Hepatocyte (in vitro differentiated cells): ENCODE results near the gene RRM1.

Experiments
- EZH2 ChIP-seq: fragments of 200-600 bp; sonication (generic); IDR thresholded peaks from 2 replicates; pipeline ENCODE4 v1.6.1; 2016; ENCODE audit warnings: antibody characterized with exemption, mild to moderate bottlenecking, borderline replicate concordance
- EZH2phosphoT487 ChIP-seq: fragments of 200-600 bp; sonication (generic); IDR thresholded peaks from one replicate; pipeline ENCODE4 v1.6.1; 2018; ENCODE audit warnings: antibody characterized with exemption, mild to moderate bottlenecking, low read depth, moderate library complexity; ENCODE audit not compliant: unreplicated experiment, severe bottlenecking
- TF ChIP-seq, protein P1 (sequence below): fragments of 200-600 bp; sonication (generic); IDR thresholded peaks from 2 replicates; pipeline ENCODE4 v1.5.1; 2016; ENCODE audit warnings: antibody characterized with exemption, mild to moderate bottlenecking; ENCODE audit not compliant: poor library complexity

DNA sequence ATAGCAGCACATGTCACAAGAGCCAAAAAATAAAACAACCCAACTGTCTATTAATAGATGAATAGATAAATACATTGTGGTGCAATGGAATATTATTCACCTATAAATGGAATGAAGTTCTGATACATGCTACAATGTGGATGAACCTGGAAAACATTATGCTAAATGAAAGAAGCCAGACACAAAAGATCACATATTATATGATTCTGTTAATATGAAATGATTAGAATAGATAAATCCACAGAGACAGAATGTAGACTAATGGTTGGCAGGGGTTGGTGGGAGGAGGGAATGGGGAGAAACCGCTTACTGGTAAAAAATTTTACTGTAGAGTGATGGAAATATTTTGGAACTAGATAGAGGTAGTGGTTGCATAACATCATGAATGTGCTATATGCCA is 32.9 kb upstream of the RRM1 start:
- TF ChIP-seq, protein P1, sequence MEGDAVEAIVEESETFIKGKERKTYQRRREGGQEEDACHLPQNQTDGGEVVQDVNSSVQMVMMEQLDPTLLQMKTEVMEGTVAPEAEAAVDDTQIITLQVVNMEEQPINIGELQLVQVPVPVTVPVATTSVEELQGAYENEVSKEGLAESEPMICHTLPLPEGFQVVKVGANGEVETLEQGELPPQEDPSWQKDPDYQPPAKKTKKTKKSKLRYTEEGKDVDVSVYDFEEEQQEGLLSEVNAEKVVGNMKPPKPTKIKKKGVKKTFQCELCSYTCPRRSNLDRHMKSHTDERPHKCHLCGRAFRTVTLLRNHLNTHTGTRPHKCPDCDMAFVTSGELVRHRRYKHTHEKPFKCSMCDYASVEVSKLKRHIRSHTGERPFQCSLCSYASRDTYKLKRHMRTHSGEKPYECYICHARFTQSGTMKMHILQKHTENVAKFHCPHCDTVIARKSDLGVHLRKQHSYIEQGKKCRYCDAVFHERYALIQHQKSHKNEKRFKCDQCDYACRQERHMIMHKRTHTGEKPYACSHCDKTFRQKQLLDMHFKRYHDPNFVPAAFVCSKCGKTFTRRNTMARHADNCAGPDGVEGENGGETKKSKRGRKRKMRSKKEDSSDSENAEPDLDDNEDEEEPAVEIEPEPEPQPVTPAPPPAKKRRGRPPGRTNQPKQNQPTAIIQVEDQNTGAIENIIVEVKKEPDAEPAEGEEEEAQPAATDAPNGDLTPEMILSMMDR, result no peak
- TF ChIP-seq EZH2phosphoT487 (no peak), EZH2 (no peak)
